K562 (cell line): ENCODE results near the gene GLT8D2. TPM values are rescaled to one million over a fixed set of nuclear protein-coding genes. Genes with fewer than 3 reads are reported as not detected.

Source experiments
- PCBP2 ChIP-seq: fragments of 200-400 bp; formaldehyde crosslinking; IDR thresholded peaks from 2 replicates; pipeline ENCODE4 v1.6.1; 2018; ENCODE audit warnings: low read length, low read depth, mild to moderate bottlenecking, moderate library complexity; ENCODE audit not compliant: poor library complexity, severe bottlenecking
- SMARCA4 ChIP-seq: fragments of 450-650 bp; IDR thresholded peaks from 2 replicates; pipeline ENCODE4 v1.6.1; 2016
- USF2 ChIP-seq: sonication (generic); formaldehyde crosslinking; IDR thresholded peaks from 2 replicates; pipeline ENCODE4 v1.5.0; 2020; ENCODE audit warnings: missing genetic modification reagents
- ZBTB33 ChIP-seq: sonication (generic); formaldehyde crosslinking; IDR thresholded peaks from 2 replicates; pipeline ENCODE4 v1.8.1; 2023; ENCODE audit warnings: mild to moderate bottlenecking, missing genetic modification reagents
- ZNF140 ChIP-seq: fragments of 250-450 bp; sonication (Bioruptor Pico); IDR thresholded peaks from 2 replicates; pipeline ENCODE4 v1.8.0; 2021; ENCODE audit warnings: moderate library complexity, mild to moderate bottlenecking, inconsistent platforms
- polyA plus RNA-seq, 8 experiments: library from polyadenylated mRNA; depleted of rRNA in 4 of 8; stranded (reverse) in 5 of 8; unstranded in 3 of 8; fragments of >200 nt; fragmentation: Nextera tagmentation in 2 of 8; fragmentation: Illumina TruSeq in 1 of 8; extraction: Ambion mirVana in 2 of 8; extraction: Trizol in 1 of 8; gene quantifications; 2 replicates each; pipeline versions ENCODE4 v1.2.1 to v1.2.3, GENCODE V29; 2011 to 2014; ENCODE audit warnings: inconsistent platforms in 1 of 8, missing spikeins in 1 of 8
- total RNA-seq, 7 experiments: library from RNA; depleted of rRNA in 6 of 7; stranded (reverse); fragments of >200 nt in 6 of 7; fragmentation: Illumina TruSeq in 2 of 7; extraction: Trizol in 2 of 7; gene quantifications; 2 replicates each; pipeline versions ENCODE4 v1.2.1 to v1.2.3, GENCODE V29; 2011 to 2021; ENCODE audit warnings: low replicate concordance in 1 of 7
- TF ChIP-seq, protein P1 (sequence below), 3 experiments: fragments of 200-800 bp in 1 of 3; sonication (Bioruptor generic) in 1 of 3; sonication (generic) in 1 of 3; formaldehyde crosslinking in 1 of 3; IDR thresholded peaks; 2 replicates each; pipeline versions ENCODE4 v1.6.1 to v1.8.0; 2016 to 2022; ENCODE audit warnings: mild to moderate bottlenecking in 2 of 3, missing compliant biosample characterization in 2 of 3, missing genetic modification characterization in 2 of 3, missing genetic modification reagents in 1 of 3
- TF ChIP-seq, protein P2 (sequence below): fragments of 450-650 bp; IDR thresholded peaks from 2 replicates; pipeline ENCODE4 v1.6.1; 2016; ENCODE audit warnings: low read depth
- TF ChIP-seq, protein P3 (sequence below): fragments of 250-450 bp; sonication (Bioruptor Pico); IDR thresholded peaks from 2 replicates; pipeline ENCODE4 v1.4.0; 2020; ENCODE audit warnings: mild to moderate bottlenecking, moderate library complexity

GLT8D2 gene
- total and polyA plus RNA-seq, 9 of the 15 experiments (the other 6 are each of a cell fraction or from before 2014, with no cell fraction given), result 0.18 to 0.27 (median 0.18) TPM; not detected in 6

- TF ChIP-seq, protein P1, sequence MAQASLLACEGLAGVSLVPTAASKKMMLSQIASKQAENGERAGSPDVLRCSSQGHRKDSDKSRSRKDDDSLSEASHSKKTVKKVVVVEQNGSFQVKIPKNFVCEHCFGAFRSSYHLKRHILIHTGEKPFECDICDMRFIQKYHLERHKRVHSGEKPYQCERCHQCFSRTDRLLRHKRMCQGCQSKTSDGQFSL (CRISPR knock-in tag; IDR thresholded peaks at IDR 0.05), result no peak
- TF ChIP-seq, protein P1 (tag; IDR thresholded peaks at IDR 0.05), result no peak
- TF ChIP-seq, protein P2, sequence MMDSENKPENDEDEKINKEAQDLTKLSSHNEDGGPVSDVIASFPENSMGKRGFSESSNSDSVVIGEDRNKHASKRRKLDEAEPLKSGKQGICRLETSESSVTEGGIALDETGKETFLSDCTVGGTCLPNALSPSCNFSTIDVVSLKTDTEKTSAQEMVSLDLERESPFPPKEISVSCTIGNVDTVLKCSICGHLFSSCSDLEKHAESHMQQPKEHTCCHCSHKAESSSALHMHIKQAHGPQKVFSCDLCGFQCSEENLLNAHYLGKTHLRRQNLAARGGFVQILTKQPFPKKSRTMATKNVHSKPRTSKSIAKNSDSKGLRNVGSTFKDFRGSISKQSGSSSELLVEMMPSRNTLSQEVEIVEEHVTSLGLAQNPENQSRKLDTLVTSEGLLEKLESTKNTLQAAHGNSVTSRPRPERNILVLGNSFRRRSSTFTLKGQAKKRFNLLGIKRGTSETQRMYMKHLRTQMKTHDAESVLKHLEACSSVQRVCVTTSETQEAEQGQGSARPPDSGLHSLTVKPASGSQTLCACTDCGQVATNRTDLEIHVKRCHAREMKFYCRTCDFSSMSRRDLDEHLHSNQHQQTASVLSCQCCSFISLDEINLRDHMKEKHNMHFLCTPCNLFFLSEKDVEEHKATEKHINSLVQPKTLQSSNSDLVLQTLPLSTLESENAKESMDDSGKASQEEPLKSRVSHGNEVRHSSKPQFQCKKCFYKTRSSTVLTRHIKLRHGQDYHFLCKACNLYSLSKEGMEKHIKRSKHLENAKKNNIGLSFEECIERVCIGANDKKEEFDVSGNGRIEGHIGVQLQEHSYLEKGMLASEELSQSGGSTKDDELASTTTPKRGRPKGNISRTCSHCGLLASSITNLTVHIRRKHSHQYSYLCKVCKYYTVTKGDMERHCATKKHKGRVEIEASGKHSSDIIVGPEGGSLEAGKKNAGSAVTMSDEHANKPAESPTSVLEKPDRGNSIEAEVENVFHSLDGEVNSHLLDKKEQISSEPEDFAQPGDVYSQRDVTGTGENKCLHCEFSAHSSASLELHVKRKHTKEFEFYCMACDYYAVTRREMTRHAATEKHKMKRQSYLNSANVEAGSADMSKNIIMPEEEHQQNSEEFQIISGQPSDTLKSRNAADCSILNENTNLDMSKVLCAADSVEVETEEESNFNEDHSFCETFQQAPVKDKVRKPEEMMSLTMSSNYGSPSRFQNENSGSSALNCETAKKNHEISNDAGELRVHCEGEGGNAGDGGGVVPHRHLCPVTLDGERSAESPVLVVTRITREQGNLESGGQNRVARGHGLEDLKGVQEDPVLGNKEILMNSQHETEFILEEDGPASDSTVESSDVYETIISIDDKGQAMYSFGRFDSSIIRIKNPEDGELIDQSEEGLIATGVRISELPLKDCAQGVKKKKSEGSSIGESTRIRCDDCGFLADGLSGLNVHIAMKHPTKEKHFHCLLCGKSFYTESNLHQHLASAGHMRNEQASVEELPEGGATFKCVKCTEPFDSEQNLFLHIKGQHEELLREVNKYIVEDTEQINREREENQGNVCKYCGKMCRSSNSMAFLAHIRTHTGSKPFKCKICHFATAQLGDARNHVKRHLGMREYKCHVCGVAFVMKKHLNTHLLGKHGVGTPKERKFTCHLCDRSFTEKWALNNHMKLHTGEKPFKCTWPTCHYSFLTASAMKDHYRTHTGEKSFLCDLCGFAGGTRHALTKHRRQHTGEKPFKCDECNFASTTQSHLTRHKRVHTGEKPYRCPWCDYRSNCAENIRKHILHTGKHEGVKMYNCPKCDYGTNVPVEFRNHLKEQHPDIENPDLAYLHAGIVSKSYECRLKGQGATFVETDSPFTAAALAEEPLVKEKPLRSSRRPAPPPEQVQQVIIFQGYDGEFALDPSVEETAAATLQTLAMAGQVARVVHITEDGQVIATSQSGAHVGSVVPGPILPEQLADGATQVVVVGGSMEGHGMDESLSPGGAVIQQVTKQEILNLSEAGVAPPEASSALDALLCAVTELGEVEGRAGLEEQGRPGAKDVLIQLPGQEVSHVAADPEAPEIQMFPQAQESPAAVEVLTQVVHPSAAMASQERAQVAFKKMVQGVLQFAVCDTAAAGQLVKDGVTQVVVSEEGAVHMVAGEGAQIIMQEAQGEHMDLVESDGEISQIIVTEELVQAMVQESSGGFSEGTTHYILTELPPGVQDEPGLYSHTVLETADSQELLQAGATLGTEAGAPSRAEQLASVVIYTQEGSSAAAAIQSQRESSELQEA, result no peak
- TF ChIP-seq, protein P3, sequence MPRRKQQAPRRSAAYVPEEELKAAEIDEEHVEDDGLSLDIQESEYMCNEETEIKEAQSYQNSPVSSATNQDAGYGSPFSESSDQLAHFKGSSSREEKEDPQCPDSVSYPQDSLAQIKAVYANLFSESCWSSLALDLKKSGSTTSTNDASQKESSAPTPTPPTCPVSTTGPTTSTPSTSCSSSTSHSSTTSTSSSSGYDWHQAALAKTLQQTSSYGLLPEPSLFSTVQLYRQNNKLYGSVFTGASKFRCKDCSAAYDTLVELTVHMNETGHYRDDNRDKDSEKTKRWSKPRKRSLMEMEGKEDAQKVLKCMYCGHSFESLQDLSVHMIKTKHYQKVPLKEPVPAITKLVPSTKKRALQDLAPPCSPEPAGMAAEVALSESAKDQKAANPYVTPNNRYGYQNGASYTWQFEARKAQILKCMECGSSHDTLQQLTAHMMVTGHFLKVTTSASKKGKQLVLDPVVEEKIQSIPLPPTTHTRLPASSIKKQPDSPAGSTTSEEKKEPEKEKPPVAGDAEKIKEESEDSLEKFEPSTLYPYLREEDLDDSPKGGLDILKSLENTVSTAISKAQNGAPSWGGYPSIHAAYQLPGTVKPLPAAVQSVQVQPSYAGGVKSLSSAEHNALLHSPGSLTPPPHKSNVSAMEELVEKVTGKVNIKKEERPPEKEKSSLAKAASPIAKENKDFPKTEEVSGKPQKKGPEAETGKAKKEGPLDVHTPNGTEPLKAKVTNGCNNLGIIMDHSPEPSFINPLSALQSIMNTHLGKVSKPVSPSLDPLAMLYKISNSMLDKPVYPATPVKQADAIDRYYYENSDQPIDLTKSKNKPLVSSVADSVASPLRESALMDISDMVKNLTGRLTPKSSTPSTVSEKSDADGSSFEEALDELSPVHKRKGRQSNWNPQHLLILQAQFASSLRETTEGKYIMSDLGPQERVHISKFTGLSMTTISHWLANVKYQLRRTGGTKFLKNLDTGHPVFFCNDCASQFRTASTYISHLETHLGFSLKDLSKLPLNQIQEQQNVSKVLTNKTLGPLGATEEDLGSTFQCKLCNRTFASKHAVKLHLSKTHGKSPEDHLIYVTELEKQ (CRISPR knock-in tag), result no peak
- no peak for TF ChIP-seq PCBP2
- TF ChIP-seq USF2, result no peak
- no peak for TF ChIP-seq SMARCA4
- no peak for TF ChIP-seq ZNF140 (CRISPR knock-in tag)
- 0 out of 2 replicates have a peak, but pooled peaks have one; percentile 13 for TF ChIP-seq ZBTB33 (CRISPR knock-in tag)
These were observed 101.1 kb downstream of the GLT8D2 start (continued) for GRCh38 chr12:103948746-103949406.
